GM12878 (cell line): Measurements from ENCODE around the gene C20orf202. TPM values are rescaled to one million over a fixed set of nuclear protein-coding genes. Genes with fewer than 3 reads are reported as not detected.

ENCODE experiments used
- ATAC-seq: fragments of 200-7000 bp; cut with Tn5 transposase; 3 replicates; pipeline ENCODE4 v1.9.1; 2020; ENCODE audit warnings: mild to moderate bottlenecking, moderate library complexity
- BruUV-seq: library from RNA; stranded (reverse); fragments of 400-500 nt; replicated peaks from 2 replicates; lab custom pipeline; 2021; lab: Mats Ljungman, UMichigan
- CTCF ChIA-PET: fragments of 300-600 bp; sonication (Branson Sonifier 250); formaldehyde crosslinking; extraction: SDS; loops from one replicate; lab custom pipeline; 2021; ENCODE audit warnings: inconsistent platforms; lab: Yijun Ruan, JAX
- POLR2A ChIA-PET: fragments of 350-600 bp; formaldehyde crosslinking; extraction: SDS; loops from one replicate; lab custom pipeline; 2021; ENCODE audit warnings: inconsistent platforms; lab: Charles Lee
- RAD21 ChIA-PET: fragments of 300-600 bp; sonication (Branson Sonifier 250); formaldehyde crosslinking; loops from one replicate; lab custom pipeline; 2023; ENCODE audit warnings: antibody characterized with exemption; ENCODE audit not compliant: unreplicated experiment; lab: Charles Lee
- SMC1A ChIA-PET: fragments of 300-600 bp; sonication (Branson Sonifier 250); formaldehyde crosslinking; loops from one replicate; lab custom pipeline; 2023; ENCODE audit not compliant: unreplicated experiment, uncharacterized antibody; lab: Charles Lee
- DNase-seq: peaks from one replicate; pipeline ENCODE4 v3.0.0-alpha.2; 2011; ENCODE audit warnings: low read depth, low spot score
- FAIRE-seq: peaks from 3 replicates; lab custom pipeline; 2011; peaks lifted over from hg19 to GRCh38; lab: Jason Lieb, UNC
- H2AFZ ChIP-seq: 2 replicates; pipeline ENCODE4 v1.6.0; 2011; ENCODE audit warnings: low read depth, low read length, control low read depth; ENCODE audit not compliant: control insufficient read depth
- H3K27ac ChIP-seq: 2 replicates; pipeline ENCODE4 v1.5.1; 2011; ENCODE audit warnings: control low read depth; ENCODE audit not compliant: control insufficient read depth, insufficient read depth
- H3K27me3 ChIP-seq, 2 experiments: replicated peaks in 1 of 2; 2 replicates each; pipeline versions ENCODE4 v1.6.0 to v1.6.1; 2011; ENCODE audit warnings: low read length in 1 of 2; ENCODE audit not compliant: control insufficient read depth in 2 of 2, insufficient read depth in 2 of 2
- H3K36me3 ChIP-seq, 2 experiments: 2 replicates each; pipeline ENCODE4 v1.5.1; 2011; ENCODE audit warnings: low read length in 1 of 2; ENCODE audit not compliant: control insufficient read depth in 2 of 2, insufficient read depth in 2 of 2
- H3K4me1 ChIP-seq: 2 replicates; pipeline ENCODE4 v1.6.1; 2011; ENCODE audit warnings: mild to moderate bottlenecking, low read length, moderate library complexity, mixed read lengths; ENCODE audit not compliant: control insufficient read depth, insufficient read depth
- H3K4me2 ChIP-seq: 2 replicates; pipeline ENCODE4 v1.6.0; 2011; ENCODE audit warnings: control low read depth; ENCODE audit not compliant: control insufficient read depth, insufficient read depth
- H3K4me3 ChIP-seq: fragments of 200-600 bp; sonication (generic); 2 replicates; pipeline ENCODE4 v1.5.1; 2016
- H3K79me2 ChIP-seq: 2 replicates; pipeline ENCODE4 v1.6.0; 2011; ENCODE audit warnings: low read length; ENCODE audit not compliant: control insufficient read depth, insufficient read depth
- H3K9ac ChIP-seq: 2 replicates; pipeline ENCODE4 v1.8.0; 2011; ENCODE audit warnings: low read length, control low read depth, mixed read lengths; ENCODE audit not compliant: control insufficient read depth, insufficient read depth
- H3K9me3 ChIP-seq: replicated peaks from 3 replicates; pipeline ENCODE4 v1.5.1; 2011; ENCODE audit warnings: mild to moderate bottlenecking, low read length; ENCODE audit not compliant: control insufficient read depth, insufficient read depth
- H4K20me1 ChIP-seq: 2 replicates; pipeline ENCODE4 v1.6.0; 2011; ENCODE audit not compliant: control insufficient read depth, insufficient read depth
- CREB1 ChIP-seq: IDR thresholded peaks from 2 replicates; pipeline ENCODE4 v1.6.1; 2012; ENCODE audit warnings: low read depth, mild to moderate bottlenecking, inconsistent platforms
- ESRRA ChIP-seq: IDR thresholded peaks from 2 replicates; pipeline ENCODE4 v1.6.1; 2012; ENCODE audit warnings: mild to moderate bottlenecking, low read length, improper control_type of control experiment
- EZH2 ChIP-seq: IDR thresholded peaks from 2 replicates; pipeline ENCODE4 v1.6.1; 2012; ENCODE audit warnings: low read depth, mild to moderate bottlenecking, control low read depth, inconsistent platforms, low read length, borderline replicate concordance; ENCODE audit not compliant: control insufficient read depth
- NRF1 ChIP-seq: conservative IDR thresholded peaks from 2 replicates; pipeline ENCODE4 v1.6.1; 2011; ENCODE audit warnings: mild to moderate bottlenecking, low read depth, low read length, improper control_type of control experiment
- PML ChIP-seq: IDR thresholded peaks from 2 replicates; pipeline ENCODE4 v1.6.1; 2012; ENCODE audit warnings: low read length, inconsistent platforms
- POLR2AphosphoS5 ChIP-seq: IDR thresholded peaks from 2 replicates; pipeline ENCODE4 v1.6.1; 2011; ENCODE audit warnings: mild to moderate bottlenecking, low read length, inconsistent platforms
- ZBTB11 ChIP-seq: fragments of 450-650 bp; formaldehyde crosslinking; IDR thresholded peaks from 2 replicates; pipeline ENCODE4 v1.5.0; 2022; ENCODE audit warnings: mild to moderate bottlenecking, missing genetic modification characterization
- ZNF217 ChIP-seq: fragments of 450-650 bp; IDR thresholded peaks from 2 replicates; pipeline ENCODE4 v1.6.1; 2017; ENCODE audit warnings: antibody characterized with exemption, mild to moderate bottlenecking
- ZNF384 ChIP-seq: IDR thresholded peaks from 2 replicates; pipeline ENCODE4 v1.6.1; 2012; ENCODE audit warnings: low read depth, mild to moderate bottlenecking, low read length, improper control_type of control experiment, borderline replicate concordance
- WGBS: methylation state at CpG from one replicate; pipeline ENCODE4 v1.1.6; 2016; ENCODE audit warnings: low lambda C conversion rate; ENCODE audit not compliant: insufficient replicate concordance, insufficient coverage; ENCODE audit errors: missing lambda C conversion rate; 5-methylcytosine and 5-hydroxymethylcytosine counted together
- in situ Hi-C: fragments of 300-500 bp; cut with MboI; formaldehyde crosslinking; loops from 9 replicates; pipeline ENCODE4 v1.14.3; 2018; ENCODE audit warnings: mixed read lengths
- intact Hi-C: fragments of 100-400 bp; cut with micrococcal nuclease; formaldehyde crosslinking; loops from one replicate; pipeline ENCODE4 v1.14.2; 2022; ENCODE audit not compliant: unreplicated experiment
- polyA plus RNA-seq, 11 experiments: library from polyadenylated mRNA; depleted of rRNA in 4 of 11; unstranded in 6 of 11; stranded (reverse) in 5 of 11; fragments of >200 nt; fragmentation: Nextera tagmentation in 4 of 11; fragmentation: Illumina TruSeq in 1 of 11; extraction: Ambion mirVana in 4 of 11; extraction: Trizol in 1 of 11; gene quantifications; 1 replicate in 1 of 11; 2 replicates in 10 of 11; pipeline versions ENCODE4 v1.2.1 to v1.2.3, GENCODE V29; 2011 to 2016; ENCODE audit warnings: inconsistent platforms in 2 of 11, missing spikeins in 2 of 11, low read depth in 1 of 11
- total RNA-seq, 4 experiments: library from RNA; depleted of rRNA in 3 of 4; stranded (reverse); fragments of >200 nt in 3 of 4; fragmentation: Illumina TruSeq in 1 of 4; extraction: Trizol in 1 of 4; gene quantifications; 2 replicates each; pipeline versions ENCODE4 v1.2.1 to v1.2.3, GENCODE V29; 2013 to 2021

Gene C20orf202
- total and polyA plus RNA-seq, 10 of the 15 experiments (the other 5 are each of a cell fraction or from before 2014, with no cell fraction given), result 0.04 TPM; not detected in 8

DNA sequence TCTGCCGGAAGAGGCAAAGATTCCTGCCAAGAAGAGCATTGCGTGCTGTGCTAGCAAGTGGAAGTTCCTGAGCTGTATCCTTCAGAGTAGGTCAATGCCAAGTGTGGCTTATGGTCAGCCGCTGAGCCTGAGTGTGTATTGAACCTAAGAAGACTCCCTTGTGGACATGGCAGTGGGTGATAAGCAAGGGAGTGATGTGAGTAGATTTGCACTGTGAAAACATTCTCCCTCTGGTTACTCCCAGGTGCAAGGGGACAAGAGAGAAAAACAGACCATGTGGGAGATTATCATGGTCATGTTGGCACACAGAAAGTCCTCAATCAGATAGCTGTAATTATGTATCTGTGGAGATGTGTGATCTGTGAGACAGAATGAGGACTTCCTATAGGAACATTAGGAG, 12.4 kb upstream of the C20orf202 start:
- no peak for DNase-seq
- POLR2A ChIA-PET, result no interaction called here
- H3K4me1 ChIP-seq, result no peaks in the 10 kb centered on the region
- RAD21 ChIA-PET, result no interaction called here
- H2AFZ ChIP-seq, result no peak overlapping the region
- BruUV-seq, result no TSS peak
- H3K27ac ChIP-seq, result no peak overlapping the region
- SMC1A ChIA-PET, result no interaction called here
- no peak for ATAC-seq
- FAIRE-seq, result no peak
- no peak overlapping the region for H3K9ac ChIP-seq
- in situ Hi-C loops (no loop called here), intact Hi-C loops (no loop called here)
- WGBS, result 61% methylated on average over 3 of the region's 3 CpGs
- CTCF ChIA-PET, result no interaction called here
- no peak overlapping the region for H3K4me2 ChIP-seq
- H4K20me1 ChIP-seq, result no peaks in the 10 kb centered on the region
- H3K9me3 ChIP-seq, result no peaks in the 10 kb centered on the region
- no peaks in the 10 kb centered on the region for H3K79me2 ChIP-seq
- TF ChIP-seq CREB1 (no peak), ZNF384 (no peak), ZNF217 (no peak)
- peaks cover 0 to 4% of the 10 kb centered on the region in 2 experiments; a peak in 2 of 4 replicates for H3K27me3 ChIP-seq
- H3K4me3 ChIP-seq, result no peak overlapping the region
- H3K36me3 ChIP-seq, result no peaks in the 10 kb centered on the region

DNA sequence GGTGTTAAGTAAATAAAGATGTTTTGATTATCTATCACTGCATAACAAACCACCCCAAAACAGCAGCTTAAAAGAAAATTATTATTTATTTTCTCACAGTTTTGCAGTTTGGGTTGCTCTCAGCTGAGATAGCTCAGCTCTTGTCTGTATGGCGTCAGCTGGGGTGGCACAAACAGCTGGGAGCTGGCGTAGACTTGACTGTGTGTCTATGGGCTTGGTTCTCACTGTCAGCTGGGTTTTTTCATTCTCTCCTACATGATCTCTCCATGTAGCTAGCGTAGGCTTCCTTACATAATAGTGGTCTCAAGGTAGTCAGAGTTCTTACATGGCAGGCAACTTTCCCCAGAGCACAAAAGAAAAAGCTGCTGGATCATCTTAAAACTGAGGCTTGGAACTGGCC, 12.0 kb upstream of the C20orf202 start:
- no peak overlapping the region for H3K27ac ChIP-seq
- POLR2A ChIA-PET, result no interaction called here
- intact Hi-C loops, result no loop called here
- no peak overlapping the region for H3K9ac ChIP-seq
- ATAC-seq (no peak), DNase-seq (no peak), FAIRE-seq (no peak)
- peaks cover 0 to 4% of the 10 kb centered on the region in 2 experiments; a peak in 3 of 4 replicates for H3K27me3 ChIP-seq
- H3K9me3 ChIP-seq, result no peaks in the 10 kb centered on the region
- H3K36me3 ChIP-seq, result no peaks in the 10 kb centered on the region
- no peaks in the 10 kb centered on the region for H3K79me2 ChIP-seq
- no peaks in the 10 kb centered on the region for H3K4me1 ChIP-seq
- RAD21 ChIA-PET, result no interaction called here
- 41% methylated on average over 3 of the region's 3 CpGs for WGBS
- no peaks in the 10 kb centered on the region for H4K20me1 ChIP-seq
- BruUV-seq, result no TSS peak
- H3K4me2 ChIP-seq, result no peak overlapping the region
- TF ChIP-seq ZNF217 (no peak), ESRRA (no peak), PML (no peak), ZBTB11 (CRISPR knock-in tag) (no peak), POLR2AphosphoS5 (no peak), EZH2 (no peak), NRF1 (no peak)
- TF ChIP-seq, all 136 proteins: peak for 0
- ChIA-PET CTCF (no interaction called here), SMC1A (no interaction called here)
- H3K4me3 ChIP-seq, result no peak overlapping the region
- no peak overlapping the region for H2AFZ ChIP-seq
- in situ Hi-C loops, result no loop called here
